ENCODE data around the gene MTARC2.
"Not testable (repeated sequence)": the region's sequence is repeated elsewhere in the genome, so short reads cannot be mapped to it uniquely, and the experiment has no call there.

Gene MTARC2

DNA sequence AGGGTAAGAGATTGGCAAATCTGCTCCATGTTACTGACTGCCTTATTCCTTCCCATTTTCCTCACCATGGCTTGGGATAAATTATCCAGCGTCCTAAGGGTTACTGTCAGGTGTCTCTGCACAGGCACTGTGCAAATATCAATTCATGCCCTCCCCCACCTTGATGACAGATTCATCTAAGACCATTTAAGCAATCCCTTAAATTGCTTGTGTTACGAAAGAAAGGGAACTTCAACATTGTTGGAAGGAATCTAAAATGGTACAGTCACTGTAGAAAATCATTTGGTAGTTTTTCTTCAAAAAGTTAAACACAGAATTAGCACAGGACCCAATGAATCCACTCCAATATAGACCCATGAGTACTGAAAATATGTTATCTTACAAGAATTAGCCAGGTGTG, 17.6 kb upstream of the MTARC2 start:
- H3K27ac ChIP-seq: no peak overlapping the region
- DNase-seq (ENCODE audit: low read depth, low spot score): no peak

DNA sequence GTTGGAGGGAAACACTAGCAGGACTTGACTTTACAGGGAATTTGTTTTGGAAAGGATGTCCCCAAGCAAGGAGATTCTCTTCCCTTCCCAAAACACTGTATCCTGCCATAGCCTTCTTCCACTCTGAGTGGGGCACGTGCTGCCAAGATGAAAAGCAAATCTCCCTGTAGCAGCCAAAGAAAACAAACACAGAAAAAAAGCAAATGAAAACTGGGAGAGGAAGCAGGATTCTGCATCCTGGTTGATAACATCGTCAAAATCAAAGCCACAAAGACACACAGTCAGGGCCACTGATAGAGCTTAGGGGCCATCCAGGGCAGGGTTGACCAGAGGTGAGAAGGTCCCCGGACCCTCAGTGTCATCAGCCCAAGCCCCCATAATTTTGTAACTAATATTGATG, 16.0 kb upstream of the MTARC2 start:
- no peak overlapping the region for H3K27ac ChIP-seq
- DNase-seq (ENCODE audit: low read depth, low spot score): no peak

DNA sequence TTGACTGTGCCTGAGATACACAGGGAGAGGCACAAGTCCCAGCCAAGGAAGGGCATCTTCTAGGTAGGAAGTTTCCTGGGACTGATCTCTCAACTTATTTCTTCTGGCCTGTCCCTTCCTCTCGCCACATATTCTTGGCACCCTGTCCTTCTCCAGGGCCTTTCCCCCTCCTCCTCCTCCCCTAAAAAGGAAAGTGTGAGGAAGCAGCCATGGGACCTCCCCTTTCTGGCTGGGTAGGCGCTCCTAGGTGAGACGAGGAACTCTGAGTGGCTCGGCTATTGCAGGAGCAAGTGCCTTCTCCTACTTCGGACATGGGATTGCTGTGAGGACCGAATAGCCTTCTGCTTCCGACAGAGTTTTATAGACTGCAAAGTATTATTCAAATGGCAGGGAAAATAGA, 15.5 kb upstream of the MTARC2 start:
- H3K27ac ChIP-seq: peak overlapping the region; percentile 61
- DNase-seq (ENCODE audit: low read depth, low spot score): no peak

DNA sequence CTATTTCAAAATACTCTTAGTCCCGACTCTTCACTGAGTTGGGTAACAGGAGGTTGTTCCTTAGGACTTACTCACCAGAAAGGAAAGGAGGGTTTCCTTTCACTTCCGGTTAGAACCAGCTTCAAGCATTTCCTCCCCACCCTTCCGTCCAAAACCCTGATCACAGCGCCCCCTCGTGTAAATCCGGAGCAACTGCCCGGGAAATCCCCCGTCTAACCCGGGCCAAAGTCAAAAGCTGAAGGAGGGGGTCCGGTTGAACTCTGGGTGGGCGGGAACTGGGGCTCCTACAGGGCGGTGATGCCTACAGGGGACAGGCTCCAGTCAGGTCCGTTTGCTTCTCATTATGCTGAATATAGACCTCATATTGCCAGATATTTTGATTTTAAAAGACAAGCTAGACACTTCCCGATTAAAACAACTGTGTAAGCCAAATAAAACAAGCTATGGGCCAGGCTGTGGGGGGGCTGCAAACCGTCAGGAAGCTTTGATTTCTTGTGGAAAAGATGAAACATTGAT, 15.0 kb upstream of the MTARC2 start:
- H3K27ac ChIP-seq: peak overlapping the region; percentile 61
- DNase-seq (ENCODE audit: low read depth, low spot score): peak; percentile 78

DNA sequence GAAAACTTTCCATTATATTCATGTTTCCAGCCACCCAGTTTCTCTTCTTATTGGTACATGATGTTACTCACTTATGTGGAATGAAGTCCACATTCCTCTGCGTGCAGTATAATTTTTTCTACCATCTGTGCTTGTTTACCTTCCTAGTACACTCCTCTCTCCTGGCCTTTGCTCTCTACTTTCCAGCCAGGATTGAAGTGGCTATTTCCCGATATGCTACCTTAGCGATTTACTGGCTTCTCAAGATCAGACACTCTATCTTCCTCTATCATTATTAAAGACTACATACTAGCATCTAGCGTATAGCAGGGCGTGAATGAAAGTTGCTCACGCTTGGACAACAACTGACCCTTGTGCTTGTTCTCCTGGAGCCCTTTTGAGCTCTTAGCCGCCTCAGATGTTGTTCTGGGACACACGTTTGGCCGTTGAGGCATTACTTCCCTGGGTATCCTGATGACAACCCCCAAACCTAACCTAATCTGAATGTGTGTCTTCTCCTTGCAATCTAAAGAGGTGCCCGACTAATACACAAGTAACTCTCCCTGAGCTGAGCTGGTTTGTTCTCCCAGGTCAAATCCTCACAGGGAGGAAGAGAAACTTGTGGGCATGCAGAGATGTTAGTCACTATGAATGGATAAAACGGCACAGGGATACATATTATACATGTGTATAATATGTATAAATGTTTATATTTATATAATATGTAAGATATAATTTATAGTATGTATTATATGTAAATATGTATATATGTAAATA, 13.4 kb upstream of the MTARC2 start:
- DNase-seq (ENCODE audit: low read depth, low spot score): peak; percentile 10
- peak overlapping the region; percentile 40 for H3K27ac ChIP-seq

DNA sequence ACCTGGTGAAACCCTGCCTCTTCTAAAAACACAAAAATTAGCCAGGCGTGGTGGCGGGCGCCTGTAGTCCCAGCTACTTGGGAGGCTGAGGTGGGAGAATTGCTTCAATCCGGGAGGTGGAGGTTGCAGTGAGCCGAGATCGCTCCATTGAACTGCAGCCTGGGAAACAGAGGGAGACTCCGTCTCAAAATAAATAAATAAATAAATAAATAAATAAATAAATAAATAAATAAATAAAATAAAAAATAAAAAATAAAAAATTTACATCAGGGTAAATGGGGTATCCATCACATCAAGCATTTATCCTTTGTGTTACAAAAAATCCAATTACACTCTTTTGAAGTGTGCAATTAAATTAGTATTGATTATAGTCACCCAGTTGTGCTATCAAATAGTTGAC, 11.8 kb upstream of the MTARC2 start:
- not testable (repeated sequence) for H3K27ac ChIP-seq; DNase-seq (ENCODE audit: low read depth, low spot score)

DNA sequence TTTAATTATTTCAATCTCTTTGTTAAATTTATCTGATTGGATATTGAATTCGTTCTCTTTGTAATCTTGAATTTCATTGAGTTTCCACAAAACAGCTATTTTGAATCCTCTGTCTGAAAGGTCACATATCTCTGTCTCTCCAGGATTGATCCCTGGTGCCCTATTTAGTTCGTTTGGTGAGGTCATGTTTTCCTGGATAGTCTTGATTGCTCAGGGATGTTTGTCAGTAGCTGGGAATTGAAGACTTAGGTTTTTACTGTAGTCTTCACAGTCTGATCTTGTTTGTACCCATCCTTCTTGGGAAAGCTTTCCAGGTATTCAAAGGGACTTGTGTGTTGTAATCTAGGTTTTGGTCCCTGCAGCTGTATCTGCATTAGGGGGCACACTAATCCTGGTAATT, 6.8 kb upstream of the MTARC2 start:
- DNase-seq (ENCODE audit: low read depth, low spot score): no peak
- H3K27ac ChIP-seq: no peak overlapping the region

DNA sequence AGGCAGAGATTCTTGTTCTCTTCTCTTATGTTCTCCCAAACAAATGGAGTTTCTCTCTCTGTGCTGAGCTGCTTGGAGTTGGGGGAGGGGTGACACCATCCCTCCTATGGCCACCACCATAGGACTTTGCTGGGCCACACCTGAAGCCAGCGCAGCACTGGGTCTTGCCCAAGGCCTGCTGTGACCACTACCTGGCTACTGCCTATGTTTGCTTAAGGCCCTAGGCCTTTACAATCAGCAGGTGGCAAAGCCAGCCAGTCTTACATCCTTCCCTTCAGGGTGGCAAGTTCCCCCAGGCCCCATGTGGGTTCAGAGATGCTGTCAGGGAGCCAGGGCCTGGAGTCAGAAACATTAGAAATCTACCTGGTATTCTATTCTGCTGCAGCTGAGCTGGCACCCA, 6.3 kb upstream of the MTARC2 start:
- DNase-seq (ENCODE audit: low read depth, low spot score): no peak
- no peak overlapping the region for H3K27ac ChIP-seq

DNA sequence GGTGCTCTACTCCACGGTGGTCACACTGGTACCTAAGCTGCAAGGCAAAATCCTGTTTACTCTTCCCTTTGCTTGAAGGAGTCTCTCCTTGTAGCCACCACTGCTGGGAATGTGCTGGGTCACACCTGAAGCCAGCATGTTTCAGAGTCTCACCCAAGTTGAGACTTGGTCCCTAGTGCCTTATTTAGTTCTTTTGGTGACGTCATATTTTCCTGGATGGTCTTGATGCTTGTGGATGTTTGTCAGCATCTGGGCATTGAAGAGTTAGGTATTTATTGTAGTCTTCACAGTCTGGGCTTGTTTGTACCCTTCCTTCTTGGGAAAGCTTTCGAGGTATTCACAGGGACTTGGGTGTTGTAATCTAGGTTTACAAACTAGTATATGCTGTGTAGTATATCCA, 5.6 kb upstream of the MTARC2 start:
- no peak overlapping the region for H3K27ac ChIP-seq
- DNase-seq (ENCODE audit: low read depth, low spot score): no peak

DNA sequence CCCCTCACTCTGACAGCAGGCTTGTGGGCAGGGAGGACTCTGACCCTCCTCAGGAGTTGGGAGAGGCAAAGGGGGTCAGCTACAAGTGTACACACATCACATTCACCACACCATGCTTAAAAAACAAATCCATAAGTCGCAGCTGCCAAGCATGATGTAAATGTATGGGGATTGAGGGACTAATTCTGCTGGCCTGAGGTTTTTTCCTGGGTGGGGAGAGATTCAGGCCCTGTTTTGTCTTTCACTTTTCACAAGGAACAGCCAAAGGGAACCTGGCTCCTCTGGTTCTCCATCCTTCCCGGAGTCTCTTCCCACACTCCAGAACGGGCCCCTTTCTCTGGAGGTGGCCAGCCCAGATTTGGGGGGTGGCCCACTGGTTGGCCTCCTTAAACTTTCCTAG, 1.3 kb upstream of the MTARC2 start:
- H3K27ac ChIP-seq: no peak overlapping the region
- no peak for DNase-seq (ENCODE audit: low read depth, low spot score)

DNA sequence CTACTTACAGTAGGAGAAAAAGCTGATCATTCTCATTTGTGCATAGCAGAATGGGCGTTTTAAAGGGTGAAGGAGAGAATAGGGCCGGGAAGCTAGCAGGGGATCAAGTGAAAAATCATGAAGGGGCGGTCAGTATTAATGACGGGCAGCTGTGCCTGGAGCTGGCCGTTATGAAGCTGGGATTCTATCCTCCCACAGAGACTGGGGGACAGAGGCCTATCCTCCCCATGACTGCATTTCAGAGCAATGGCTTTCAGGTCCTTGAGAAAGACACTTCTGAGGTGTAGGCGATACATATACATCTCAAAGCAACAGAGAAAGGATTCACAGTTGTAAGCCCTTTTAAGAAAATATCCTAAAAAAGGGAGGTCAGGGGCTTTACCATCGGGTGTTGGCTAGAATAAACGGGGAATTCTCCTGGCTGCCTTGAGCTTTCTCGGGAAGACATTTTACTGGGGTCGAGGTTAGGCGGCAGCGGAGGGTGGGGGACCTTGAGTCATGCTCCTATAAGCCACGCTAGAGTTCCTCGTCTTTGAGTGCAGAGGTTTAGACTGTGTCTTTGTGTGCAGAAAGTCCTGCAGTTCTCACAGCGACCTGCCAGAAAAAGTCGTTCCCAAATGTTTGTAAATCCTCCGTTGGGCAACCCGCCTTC, 559 bp upstream of the MTARC2 start:
- DNase-seq (ENCODE audit: low read depth, low spot score): no peak
- no peak overlapping the region for H3K27ac ChIP-seq

DNA sequence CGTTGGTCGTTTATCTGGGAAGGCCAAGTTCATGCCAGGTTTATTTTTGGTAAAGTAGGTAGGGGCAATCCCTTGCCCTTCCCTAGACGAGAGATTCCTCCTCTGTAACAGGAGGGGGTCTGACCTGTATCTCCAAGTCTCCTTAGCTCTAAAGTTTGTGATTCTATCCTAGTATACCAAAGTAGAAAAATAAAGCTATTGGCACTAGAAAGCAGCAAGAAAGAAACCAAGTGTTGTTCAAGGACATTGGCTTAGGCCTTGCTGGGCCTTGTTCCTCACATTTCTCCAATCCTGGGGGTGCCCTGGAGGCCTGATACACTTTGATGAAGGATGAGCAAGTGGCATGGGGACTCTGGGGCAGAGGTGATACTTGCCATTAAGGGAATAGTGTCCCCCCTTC, 814 bp downstream of the MTARC2 start:
- H3K27ac ChIP-seq: no peak overlapping the region
- no peak for DNase-seq (ENCODE audit: low read depth, low spot score)

DNA sequence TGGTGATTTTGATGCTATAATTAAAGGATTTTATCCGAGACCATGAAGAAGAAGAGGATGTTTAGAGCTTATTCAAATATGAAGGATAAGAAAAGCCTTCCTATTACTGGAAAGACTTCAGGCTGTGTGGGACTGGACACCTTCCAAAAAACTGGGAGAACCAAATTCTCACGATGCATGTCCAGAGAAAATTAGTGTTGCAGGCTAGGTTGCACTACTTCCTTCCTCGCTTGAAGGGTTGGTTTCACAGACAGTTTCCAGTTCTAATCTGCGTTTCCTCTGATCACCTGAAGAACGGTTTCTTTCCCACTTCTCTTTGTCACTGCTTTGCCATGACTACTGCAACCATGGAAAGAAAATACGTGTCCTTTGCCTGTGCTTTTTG, 2.0 kb downstream of the MTARC2 start:
- no peak overlapping the region for H3K27ac ChIP-seq
- no peak for DNase-seq (ENCODE audit: low read depth, low spot score)

DNA sequence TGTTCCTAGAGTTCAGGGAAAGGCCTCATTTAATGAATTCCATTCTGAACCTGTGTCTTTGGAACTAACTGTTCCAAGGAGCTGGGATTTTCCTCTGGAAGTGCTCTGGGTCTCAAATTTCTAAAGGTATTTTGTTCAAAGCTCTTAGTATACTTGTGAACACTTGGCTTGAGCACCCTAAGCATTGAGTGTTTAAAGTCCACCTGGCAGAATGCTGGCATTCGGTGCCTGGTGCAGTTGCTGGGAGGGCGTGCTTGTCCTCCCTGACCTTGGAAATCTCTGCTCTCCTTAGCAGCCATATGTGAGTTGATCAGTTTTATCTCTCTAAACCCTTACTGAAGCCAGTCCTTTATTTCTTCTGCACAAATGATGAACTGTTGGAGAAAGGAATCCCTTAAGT, 3.0 kb downstream of the MTARC2 start:
- H3K27ac ChIP-seq: no peak overlapping the region
- DNase-seq (ENCODE audit: low read depth, low spot score): no peak

DNA sequence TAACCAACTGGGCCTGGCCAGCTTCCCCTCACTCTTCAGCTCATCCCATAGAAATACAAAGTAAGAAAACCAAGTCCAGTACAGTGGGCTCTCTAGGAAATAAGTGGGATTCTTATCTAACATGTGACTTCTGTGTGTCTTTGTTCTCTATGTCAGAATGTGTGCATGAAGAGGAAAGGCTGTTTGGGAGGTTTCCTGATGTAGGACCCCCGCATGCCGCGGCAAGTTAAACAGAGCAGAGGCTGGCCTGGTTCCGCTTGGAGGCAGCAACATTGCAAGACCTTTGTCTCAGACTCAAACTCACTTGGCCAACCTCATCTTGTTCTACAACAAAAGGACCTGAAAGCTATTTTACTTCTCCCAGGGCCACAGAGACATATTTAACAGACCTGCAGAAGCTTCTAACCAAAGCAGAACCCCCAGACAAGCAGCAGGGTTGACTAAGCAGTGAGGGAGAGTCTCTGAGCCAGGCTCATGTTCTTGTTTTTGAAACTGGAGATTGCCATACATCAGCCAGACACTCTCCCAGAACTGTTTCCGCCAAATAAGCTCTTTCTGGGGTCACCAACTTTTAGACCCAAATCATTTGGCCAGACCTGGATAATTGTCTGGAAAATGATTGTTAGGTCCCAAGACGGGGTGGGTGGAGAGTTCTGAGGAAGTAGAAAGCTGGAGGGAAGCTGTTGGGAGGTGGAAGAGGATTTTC, 6.2 kb downstream of the MTARC2 start:
- DNase-seq (ENCODE audit: low read depth, low spot score): no peak
- H3K27ac ChIP-seq: no peak overlapping the region

DNA sequence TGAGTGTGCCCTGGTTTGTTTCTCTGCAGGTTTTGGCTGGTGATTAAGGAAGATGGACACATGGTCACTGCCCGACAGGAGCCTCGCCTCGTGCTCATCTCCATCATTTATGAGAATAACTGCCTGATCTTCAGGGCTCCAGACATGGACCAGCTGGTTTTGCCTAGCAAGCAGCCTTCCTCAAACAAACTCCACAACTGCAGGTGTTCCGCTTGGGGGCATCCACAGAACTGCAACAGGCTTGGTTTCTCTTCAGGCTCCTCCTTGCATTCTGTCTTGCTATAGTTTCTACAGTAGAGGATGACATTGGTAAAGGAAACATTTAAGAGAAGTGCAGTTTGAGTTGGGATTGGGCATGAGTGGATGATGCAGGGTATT, 6.8 kb downstream of the MTARC2 start:
- DNase-seq (ENCODE audit: low read depth, low spot score): no peak

DNA sequence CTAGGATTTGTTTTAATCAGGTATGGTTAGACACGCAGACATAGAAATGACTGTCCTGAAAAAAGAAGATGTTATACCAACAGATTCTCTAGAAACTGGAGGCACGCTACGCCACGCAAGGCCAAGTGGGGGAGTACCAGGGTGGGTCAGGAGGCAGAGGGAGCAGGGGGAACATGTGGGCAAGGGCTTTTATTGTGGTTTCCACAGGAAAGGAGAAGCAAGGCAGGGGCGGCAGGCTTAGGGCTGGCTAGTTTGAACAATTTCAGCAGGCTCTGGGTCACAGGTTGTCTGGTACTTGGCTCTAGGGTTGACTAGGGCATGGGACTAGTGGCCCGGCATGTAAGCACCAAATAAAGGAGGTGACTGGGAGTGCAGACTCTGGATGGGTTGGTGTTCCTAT, 7.2 kb downstream of the MTARC2 start:
- H3K27ac ChIP-seq: no peak overlapping the region
- DNase-seq (ENCODE audit: low read depth, low spot score): no peak

More for the DNA sequence above, 6.8 kb downstream of the MTARC2 start:
- no peak overlapping the region for H3K27ac ChIP-seq

DNA sequence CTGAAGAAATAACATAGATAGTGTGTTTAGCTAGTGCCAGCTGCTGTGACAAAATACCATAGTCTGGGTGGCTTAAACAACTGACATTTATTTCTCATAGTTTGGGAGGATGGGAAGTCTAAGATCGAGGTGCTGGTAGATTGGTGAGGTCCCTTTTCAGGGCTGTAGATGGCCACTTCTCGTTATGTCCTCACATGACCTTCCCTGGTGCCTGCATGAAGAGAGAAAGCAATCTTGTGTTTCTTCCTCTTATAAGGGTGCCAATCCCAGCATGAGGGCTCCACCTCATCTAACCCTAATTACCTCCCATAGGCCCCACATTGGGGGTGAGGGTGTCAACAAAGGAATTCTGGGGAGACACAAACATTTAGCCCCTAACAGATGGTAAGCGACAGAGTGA, 9.3 kb downstream of the MTARC2 start:
- DNase-seq (ENCODE audit: low read depth, low spot score): no peak
- no peak overlapping the region for H3K27ac ChIP-seq

DNA sequence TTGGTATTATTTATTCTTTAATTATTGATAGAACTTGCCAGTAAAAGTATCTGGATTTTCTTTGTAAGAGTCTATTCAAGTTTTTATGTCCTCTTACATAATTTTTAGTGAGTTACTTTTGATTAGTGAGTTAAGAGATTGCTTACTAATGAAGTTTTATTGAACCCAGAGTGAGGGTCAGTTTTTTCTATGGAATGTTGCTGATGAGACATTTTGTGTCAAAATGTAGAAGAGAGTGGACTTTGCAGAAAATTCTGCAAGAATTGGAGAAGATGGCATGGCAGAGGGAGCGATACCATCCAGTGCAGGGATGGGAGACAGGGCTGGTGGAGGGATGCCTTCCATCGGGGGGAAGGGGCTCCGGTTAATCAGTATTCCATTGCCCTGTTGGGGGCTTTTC, 11.0 kb downstream of the MTARC2 start:
- DNase-seq (ENCODE audit: low read depth, low spot score): no peak

DNA sequence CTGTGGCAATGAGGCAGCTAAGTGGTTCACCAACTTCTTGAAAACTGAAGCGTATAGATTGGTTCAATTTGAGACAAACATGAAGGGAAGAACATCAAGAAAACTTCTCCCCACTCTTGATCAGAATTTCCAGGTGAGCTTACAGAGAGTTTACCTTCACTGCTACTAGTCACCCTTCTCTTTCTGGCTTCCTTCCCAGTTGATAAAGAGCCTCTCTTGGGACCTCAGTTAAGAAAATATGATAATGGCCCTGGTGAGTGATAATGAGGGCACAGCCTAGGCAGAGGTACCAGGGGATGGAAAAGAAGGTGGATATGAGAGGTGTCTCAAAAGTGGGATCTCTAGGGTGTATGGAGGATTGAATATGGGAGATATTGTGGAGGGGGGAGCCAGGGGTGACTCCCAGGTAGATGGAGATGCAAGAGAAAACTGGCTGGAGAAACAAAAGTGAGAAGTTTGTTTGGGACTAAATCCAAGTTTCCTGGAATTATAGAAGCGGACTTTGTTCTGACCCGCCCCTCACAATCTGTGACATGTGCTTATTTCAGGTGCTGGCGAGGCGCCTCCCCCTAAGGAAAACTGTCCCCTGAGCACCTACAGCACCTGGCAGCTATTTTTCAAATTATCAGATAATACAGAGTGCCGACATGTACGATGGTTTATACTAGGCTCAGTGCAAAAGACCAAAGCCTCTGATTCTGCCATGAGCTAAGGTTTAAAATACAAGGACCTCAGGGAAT, 13.7 kb downstream of the MTARC2 start:
- no peak overlapping the region for H3K27ac ChIP-seq
- DNase-seq (ENCODE audit: low read depth, low spot score): no peak

More for the DNA sequence above, 11.0 kb downstream of the MTARC2 start:
- no peak overlapping the region for H3K27ac ChIP-seq

DNA sequence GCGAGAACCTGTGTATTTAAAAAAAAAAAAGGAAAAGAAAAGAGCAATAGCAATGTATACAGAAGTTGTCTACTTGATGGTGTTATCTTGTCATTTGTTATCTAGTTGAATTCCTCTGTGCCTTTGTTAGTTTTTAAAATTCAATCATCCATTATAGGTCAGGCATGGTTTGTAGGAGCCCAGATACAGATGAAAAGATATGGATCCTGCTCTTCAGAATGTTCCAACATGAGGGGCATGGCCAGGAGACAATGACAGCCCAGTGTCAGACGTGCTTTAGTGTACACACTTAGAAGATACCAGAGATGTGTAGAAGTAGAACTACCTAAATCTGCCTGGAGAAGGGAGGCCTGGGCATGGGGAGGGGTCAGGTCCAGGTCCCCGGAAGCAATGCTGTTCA, 16.6 kb downstream of the MTARC2 start:
- no peak for DNase-seq (ENCODE audit: low read depth, low spot score)

More for the DNA sequence above, 16.6 kb downstream of the MTARC2 start:
- no peak overlapping the region for H3K27ac ChIP-seq
